Epithelial cell of prostate (primary cell): ENCODE measurements around the gene WFIKKN1.
A peak's percentile ranks its signal among the peaks of the same experiment; 100 is the strongest.
"Not testable (repeated sequence)": the region's sequence is repeated elsewhere in the genome, so short reads cannot be mapped to it uniquely, and the experiment has no call there.

Source experiments
- DNase-seq: peaks from one replicate; pipeline ENCODE4 v3.0.0-alpha.2; 2011; ENCODE audit warnings: low read depth, low spot score
- H3K27ac ChIP-seq: fragments of 450-650 bp; 2 replicates; pipeline ENCODE4 v1.5.1; 2017; ENCODE audit warnings: mild to moderate bottlenecking

The WFIKKN1 gene

DNA sequence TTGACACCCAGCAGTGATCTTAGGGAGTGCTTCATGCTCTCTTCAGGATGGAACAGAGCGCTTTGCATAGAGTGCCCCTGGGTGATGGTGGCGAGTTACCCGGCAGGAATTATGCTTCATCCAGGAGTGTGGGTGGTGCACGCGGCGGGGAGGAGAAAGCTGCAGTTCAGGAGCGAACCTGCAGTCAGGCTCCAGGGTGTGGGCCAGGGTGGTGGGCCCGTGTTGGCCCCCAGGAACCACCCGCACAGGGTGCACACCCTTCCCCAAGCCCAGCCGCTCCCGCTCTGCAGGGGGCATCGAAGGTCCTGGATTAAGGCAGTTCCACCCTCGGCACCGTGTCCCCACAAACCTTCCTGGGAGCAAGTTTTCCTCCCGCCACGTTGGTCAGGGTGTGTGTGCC lies 37.0 kb upstream of the WFIKKN1 start:
- DNase-seq, result no peak
- H3K27ac ChIP-seq, result no peak overlapping the region

DNA sequence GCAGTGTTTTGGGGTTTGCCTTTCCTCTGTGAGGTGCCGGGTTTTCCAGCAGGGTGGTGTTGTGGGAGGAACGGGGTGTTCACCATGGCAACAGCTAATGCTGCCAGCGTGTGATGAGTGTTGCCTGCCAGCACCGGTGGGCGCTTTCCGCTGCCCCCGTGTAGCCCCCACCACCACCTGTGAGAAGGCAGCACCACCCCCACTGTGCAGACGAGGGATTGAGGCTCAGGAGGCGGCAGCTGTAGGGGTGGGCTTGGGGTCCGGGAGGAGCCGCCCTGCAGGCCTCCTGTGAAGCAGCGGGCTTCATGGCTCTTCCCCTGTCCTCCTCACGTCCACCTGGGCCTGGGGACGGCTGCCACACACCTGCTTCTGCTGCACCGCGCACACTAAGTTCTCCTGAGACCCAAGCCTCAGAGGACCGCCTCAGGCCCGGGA lies 35.7 kb upstream of the WFIKKN1 start:
- H3K27ac ChIP-seq, result no peak overlapping the region
- no peak for DNase-seq

DNA sequence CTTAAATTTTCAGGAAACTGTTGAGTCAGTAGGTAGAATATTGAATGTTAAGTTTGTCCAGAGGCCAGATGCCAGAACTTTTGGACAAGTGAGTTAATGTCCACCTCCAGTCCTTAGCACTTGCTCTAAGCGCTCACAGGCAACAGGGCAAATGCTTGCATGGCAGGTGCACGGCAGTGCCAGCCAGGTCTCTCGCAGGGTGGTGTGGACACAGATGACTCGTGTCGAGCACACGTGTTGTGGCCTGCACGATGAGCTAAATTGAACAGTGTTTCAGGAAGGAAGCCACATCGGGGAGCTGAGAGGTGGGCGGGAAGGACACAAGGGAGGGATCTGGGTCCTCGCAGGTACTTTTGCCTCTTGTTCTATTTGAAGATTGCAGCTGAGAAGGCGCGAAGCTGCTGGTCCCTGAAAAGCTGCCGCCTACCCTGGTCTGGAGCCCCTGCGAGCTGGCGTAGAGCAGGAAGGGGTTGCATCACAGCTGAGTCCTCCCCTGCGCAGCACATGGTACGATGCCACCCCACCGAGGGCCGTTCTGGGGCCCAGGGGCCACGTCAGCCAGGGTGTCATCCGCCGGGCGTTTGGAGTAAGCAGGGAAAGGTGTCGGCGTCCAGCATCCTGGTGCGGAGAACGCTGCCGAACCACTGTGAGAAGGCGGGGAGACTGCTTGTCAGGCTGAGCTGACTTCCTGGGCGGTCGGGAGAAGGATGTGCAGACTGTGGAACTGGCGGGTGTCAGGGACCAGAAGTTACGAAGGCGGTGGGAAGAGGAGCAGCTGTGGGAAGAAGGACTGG lies 34.6 kb upstream of the WFIKKN1 start:
- no peak overlapping the region for H3K27ac ChIP-seq
- no peak for DNase-seq

DNA sequence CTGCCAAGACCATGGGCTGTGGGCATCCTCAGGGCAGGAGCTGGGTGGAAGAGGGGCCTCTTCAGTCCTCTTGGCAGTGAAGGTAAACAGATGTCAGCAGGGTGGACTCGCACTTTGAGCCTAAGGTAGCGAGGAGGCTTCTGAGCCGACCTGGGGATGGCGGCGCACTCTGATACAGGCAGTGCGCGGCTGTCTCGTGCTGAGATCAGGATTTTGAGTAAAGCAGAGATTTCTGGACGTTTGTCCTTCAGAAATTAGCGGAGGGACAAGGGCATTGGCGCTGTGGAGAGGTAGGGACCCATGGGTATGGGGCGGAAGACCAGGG lies 34.1 kb upstream of the WFIKKN1 start:
- no peak overlapping the region for H3K27ac ChIP-seq
- no peak for DNase-seq

DNA sequence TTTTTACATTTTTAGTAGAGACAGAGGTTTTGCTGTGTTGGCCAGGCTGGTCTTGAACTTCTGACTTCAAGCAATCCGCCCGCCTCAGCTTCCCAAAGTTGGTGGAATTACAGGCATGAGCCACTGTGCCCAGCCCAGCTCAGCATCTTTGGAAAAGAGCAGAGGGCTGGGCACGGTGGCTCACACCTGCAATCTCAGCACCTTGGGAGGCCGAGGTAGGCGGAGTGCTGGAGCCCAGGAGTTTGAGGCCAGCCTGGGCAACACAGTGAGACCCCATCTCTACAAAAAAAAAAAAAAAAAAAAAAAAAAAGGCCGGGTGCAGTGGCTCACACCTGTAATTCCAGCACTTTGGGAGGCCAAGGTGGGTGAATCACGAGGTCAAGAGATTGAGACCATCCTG lies 33.1 kb upstream of the WFIKKN1 start:
- DNase-seq, H3K27ac ChIP-seq: not testable (repeated sequence)

DNA sequence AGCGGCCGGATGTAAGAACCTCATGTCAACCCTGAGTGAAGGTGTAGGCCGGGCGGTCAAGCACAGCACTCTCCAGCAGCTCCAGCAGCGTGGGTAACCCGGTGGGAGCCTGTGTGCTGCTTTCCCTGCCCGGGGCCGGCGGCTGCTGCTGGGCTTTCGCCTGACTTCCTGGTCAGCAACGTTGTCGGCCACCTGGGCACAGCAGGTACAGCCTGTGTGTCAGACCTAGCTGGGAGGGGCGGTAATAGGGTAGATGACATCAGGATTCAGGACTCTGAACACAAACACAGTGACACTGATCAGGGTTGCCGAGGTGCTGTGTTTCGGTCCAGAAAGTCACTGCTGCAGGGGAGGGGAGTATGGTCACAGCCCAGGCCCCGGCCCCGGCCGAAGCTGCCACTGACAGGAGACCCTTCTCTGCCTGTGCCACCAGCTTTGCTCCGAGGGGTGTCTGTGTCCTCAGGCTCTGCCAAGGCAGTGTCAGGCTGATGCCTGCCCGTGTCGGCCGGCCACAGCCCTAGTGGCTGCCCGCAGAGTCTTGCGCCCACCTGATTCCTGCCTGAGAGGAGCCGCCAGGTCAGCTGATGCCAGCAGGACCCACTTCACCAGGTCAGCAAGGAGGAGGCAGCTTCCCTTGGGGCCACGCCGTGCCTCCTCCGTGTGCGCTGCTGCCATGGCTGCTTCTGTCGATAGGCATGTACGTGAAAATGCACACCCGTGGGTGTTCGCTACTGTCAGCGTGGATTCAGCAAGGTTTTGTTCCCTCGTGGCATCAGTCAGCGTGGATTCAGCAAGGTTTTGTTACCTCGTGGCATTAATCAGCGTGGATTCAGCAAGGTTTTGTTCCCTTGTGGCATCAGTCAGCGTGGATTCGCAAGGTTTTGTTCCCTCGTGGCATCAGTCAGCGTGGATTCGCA lies 31.7 kb upstream of the WFIKKN1 start:
- no peak overlapping the region for H3K27ac ChIP-seq
- no peak for DNase-seq

DNA sequence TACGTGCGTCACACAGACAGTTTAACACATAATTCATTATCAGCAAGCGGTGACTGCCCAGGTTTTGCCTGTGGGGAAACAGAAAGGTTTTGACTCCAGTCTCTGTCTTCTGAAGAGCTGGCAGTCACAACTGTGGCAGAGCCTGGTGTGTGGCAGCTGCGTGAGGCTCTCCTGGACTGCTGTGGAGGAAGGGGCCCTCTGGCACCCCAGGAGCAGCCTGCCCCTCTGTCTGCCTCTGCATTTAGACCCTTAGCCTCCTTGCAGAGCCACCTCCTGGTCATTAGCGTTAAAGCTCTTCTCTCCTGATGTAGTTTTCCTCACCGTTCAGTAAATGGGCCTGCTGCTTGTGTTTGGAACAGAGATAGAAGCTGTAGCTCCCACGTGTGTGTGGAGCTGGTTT lies 30.0 kb upstream of the WFIKKN1 start:
- no peak overlapping the region for H3K27ac ChIP-seq
- DNase-seq, result no peak

DNA sequence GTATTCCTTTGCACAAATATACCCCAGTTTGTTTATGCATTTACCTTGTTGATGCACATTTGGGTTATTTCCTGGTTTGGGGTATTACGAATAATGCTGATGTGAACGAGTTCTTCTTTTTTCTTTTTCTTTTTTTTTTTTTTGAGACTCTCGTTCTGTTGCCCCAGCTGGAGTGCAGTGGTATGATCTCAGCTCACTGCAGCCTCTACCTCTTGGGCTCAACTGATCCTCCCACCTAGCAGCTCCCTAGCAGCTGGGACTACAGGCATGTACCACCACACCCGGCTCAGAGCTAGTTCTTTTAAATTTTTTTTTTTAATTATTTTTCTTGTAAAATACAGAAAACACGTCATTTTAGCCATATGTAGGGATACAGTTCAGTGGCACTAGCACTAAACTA lies 26.9 kb upstream of the WFIKKN1 start:
- no peak overlapping the region for H3K27ac ChIP-seq
- no peak for DNase-seq

DNA sequence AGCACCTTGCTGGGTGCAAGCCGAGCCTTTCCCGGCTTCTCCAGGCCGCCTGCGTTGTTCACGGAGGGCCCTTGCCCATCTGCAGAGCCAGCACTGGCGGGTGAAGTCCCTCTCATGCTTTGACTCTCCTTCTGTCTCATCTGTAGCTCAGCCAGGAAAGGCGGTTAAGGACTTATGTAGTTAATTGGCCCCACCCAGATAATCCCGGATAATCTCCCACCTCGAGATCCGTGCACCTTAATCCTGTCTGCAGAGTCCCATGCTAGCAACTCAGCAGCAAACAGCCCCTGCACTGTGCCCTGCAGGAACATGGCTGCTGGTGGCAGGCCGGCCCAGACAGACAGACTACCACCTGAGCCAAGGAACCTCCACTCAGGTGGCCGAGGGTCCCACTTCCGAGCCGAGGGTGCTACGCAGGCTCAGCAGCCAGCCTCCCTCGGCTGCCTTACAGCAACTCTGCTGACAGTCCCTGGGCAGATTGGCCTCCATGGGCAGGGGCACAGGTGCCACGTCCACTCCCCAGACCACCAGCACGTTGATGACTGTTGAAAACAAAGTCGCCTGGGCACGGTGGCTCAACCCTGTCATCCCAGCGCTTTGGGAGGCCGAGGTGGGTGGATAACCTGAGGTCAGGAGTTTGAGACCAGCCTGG lies 24.0 kb upstream of the WFIKKN1 start:
- H3K27ac ChIP-seq, result no peak overlapping the region
- DNase-seq, result no peak

DNA sequence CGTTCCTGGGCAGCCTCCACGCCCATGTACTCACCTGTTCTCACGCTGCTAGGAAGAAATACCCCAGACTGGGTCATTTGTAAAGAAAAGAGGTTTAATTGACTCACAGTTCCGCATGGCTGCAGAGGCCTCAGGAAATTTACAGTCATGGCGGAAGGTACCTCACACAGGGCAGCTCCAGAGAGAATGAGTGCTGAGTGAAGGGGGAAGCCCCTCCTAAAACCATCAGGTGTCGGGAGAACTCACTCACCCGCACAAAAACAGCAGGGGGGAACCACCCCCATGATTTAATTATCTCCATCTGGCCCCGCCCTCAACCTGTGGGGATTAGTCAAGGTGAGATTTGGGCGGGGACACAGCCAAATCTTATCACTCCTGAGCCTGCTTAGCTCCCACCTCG lies 22.8 kb upstream of the WFIKKN1 start:
- DNase-seq, result no peak
- no peak overlapping the region for H3K27ac ChIP-seq

DNA sequence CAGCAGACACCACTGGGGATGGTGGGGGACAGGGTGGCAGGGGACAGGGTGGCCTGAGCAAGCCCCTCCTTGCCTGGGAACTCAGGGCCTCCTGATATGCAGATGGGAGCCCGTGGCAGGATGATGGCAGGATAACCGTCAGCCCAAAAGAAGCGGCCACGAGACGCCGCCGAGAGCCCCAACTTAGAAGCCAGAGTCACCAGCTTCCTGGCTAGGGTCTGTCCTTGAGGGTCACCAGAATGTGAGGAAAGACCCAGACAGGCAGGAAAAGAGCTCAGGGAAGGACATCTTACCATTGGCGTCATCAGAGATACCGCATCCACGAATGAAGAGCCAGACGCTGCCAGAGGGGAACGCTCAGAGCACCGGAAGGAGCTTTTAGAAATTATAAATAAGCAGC lies 21.5 kb upstream of the WFIKKN1 start:
- no peak for DNase-seq
- H3K27ac ChIP-seq, result no peak overlapping the region

DNA sequence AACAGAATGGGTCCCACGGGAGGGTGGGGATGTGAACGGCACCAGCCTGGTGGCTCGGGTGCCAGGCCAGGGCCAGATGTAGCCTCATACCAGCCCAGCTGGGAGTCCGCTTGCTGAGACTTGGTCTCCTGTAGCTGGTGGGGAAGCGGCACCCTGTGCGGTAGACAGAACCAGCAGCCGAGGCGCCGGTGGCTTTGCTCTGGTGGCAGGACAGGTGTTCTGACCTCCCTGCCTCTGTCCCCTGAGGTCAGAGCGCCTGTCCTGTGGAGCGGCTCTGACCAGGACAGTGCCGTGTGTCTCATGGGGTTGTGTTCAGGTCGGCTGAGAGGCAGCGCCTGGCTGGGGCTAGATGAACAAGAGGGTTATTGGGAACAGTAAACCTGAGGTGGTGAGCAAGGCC lies 20.8 kb upstream of the WFIKKN1 start:
- H3K27ac ChIP-seq, result no peak overlapping the region
- DNase-seq, result no peak

DNA sequence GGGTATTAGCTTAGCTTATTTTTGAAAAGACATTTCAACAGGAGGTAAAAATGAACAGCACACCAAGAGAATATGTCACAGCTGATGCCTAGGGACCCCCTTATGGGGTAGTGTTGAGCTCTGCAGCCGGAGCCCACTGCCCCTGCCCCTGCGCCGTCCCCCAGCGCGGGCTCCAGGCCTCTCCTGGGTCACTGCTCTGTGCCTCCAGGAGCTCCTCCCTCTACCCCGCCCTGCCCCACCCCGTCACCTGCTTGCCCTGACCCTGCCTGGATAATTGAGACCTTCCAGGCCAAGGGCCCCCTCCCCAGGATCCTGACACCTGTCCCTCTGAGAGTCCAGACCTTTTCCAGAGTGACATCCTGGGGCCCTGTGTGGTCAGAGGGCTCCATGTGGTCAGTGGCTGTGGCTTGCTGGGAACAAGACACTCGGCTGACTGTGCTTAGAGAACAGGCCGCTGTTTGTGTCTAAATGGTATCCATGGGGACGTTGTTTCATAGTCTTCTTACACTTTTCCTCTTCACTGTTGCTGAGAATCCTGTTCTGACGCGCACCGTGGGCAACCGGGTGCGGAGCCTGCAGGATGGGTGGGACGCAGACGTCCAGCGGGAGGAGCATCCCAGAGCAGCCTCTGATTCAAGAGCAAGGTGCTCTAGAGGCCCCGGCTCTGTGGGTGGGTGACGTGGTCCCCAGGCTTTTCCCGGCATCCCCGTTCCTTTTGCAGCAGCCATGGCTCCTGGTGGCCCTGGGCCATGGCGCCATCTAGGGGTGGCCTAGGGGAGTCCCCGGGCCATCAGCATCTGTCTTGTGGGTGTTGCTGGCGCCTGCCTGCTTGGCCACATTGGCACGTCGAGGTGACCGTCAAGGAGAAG lies 20.0 kb upstream of the WFIKKN1 start:
- no peak overlapping the region for H3K27ac ChIP-seq
- DNase-seq, result peak; percentile 64

DNA sequence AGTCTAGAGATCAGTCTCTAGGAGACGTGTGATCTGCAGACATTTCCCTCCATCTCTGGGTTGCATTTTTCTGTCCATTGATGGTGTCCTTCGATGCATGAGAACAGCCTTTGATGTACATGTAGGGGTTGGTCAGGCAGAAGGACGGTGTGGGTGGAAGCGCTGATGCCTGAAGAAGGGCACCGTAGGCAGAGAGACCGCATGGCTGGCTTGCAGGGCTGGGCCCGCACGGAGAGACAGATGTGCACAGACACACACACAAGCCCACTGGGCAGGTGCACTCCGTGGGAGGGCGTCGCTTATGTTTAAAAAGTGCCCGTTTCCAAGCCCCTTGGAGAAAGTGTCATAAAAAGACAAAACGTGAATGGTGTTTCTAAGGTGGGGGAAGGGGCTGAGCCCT lies 15.7 kb upstream of the WFIKKN1 start:
- no peak overlapping the region for H3K27ac ChIP-seq
- no peak for DNase-seq

DNA sequence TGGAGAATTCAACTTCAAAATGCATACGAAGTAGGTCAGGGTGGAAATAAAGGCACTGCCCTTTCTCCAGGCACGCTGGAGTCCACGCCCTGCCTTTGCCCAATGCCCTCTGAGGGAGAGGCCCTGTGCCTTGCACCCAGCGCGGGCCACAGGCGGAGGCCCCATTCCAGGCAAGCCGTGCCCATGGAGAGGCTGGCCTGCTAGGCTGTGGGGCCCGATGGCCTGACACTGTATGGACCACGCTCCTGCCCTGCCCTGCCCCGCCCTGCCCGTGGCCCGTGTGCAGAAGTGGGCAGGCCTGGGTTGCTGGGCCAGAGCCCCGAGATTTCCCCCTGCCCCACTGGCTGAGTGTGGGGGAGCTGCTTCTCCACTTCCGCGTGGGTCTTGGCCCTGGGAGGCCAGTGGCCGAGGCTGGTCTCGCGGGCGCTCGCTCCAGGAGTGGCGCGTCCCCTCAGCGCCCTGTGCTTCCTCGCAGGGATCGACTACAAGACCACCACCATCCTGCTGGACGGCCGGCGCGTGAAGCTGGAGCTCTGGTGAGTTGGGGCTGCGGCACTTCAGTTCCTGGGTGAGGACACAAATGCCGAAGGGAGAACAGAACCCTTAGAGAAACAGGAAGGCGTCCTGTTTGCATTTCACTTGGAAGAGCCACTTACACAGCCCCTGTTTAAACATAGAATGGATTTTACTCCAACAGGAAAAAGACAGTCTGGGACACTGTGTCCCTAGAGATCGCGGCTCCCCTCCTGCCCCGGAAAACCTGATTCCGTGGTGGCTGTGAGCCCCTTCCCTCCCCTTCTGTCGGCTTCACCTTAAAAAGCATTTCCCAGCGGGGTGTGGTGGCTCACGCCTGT lies 13.8 kb upstream of the WFIKKN1 start:
- no peak for DNase-seq
- H3K27ac ChIP-seq, result no peak overlapping the region

DNA sequence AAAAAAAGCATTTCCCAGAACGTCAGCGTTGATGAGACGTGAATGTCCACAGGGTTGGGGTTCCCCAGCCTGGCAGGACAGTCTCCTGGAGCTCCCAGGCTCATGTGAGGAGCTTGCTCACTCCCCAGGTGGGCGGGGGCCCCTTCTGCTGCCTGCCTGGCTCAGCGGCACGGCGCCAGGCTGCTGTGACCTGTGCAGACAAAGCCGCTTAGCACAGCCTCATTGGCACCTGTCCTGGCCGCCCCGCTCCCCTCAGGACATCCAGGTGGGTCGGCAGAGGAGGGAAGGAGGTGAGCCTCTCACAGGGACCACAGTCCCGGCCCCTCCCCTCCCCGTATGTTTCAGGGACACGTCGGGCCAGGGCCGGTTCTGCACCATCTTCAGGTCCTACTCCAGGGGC lies 12.9 kb upstream of the WFIKKN1 start:
- DNase-seq, result no peak
- no peak overlapping the region for H3K27ac ChIP-seq

DNA sequence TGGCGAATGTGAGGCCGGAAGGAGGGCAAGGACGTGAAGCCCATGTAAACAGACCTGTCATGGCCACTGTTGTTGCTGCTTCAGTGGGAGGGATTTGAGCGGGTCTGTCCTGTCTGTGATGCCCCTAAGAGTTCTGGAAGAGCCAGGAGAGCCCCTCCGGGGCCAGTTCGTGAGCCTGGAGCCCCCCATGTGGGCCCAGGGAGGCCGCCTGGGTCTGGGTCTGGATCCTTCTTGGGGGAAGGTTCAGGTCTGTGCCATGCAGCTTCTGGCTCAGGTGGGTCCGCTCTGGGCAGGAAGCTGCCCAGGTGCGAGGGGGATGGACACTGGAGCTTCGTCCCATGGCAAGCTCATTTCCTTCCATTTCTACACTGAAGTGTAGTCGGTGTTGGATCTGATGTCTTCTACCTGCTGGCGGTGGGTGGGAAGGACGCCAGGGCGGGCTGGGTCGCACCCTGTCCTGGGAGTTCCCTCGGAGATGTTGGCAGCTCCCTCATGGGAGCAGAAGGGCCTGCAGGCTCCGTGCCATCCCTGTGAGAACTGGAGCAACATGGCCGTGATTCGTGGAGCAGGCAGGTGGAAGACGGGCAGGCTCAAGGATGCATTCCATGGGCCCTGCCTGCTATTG lies 11.2 kb upstream of the WFIKKN1 start:
- no peak overlapping the region for H3K27ac ChIP-seq
- DNase-seq, result no peak

DNA sequence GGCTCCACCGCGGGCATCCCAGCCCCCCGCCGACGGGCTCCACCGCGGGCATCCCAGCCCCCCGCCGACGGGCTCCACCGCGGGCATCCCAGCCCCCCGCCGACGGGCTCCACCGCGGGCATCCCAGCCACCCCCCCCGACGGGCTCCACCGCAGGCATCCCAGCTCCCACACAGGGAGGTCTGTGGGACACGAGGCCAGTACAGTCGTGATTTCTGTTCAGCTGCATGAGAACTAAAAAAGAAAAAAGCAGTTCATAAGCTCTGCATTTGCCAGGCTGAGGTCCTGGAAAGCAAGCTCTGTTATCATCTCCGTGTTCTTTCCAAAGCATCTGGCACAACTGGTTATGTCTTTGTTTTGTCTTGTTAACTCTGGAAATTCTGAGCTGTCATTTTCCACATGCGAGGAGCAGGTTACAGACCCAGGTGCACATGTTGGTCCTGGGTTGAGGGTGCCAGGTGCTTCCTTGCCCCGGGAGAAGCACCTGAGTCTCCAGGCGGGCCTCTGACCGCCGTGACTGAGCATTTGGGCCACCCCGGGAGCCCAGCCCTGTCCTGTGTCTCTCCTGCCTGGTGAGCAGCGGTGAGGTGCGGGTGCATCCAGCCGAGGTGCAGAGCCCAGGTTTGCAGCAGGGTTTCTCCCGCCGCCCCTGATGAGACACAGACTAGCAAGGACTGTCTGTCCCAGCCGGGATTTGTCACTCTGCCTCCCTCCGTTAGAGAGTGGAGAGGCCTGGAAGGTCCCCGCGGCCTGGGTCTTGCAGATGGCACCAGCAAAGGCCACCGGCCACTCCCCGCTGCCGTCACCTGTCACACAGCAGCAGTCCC lies 9.9 kb upstream of the WFIKKN1 start:
- DNase-seq, result no peak
- H3K27ac ChIP-seq, result no peak overlapping the region
